ENCODE data around the gene AGR2. TPM values are rescaled to one million over a fixed set of nuclear protein-coding genes. Genes with fewer than 3 reads are reported as not detected.

AGR2 gene
- total RNA-seq (2021; ENCODE audit: unreplicated experiment) = 0.93 TPM
- not detected in 2 replicates for polyA plus RNA-seq (2012)
- Bru-seq, nascent RNA = percentile 17 among the genes with signal in this experiment
- BruChase-seq, experiment 1, labeled RNA remaining after a 6-hour chase = percentile 23 among the genes with signal in this experiment
- percentile 18 among the genes with signal in this experiment for BruChase-seq, experiment 2, labeled RNA remaining after a 2-hour chase
- long read RNA-seq = 0 reads

DNA sequence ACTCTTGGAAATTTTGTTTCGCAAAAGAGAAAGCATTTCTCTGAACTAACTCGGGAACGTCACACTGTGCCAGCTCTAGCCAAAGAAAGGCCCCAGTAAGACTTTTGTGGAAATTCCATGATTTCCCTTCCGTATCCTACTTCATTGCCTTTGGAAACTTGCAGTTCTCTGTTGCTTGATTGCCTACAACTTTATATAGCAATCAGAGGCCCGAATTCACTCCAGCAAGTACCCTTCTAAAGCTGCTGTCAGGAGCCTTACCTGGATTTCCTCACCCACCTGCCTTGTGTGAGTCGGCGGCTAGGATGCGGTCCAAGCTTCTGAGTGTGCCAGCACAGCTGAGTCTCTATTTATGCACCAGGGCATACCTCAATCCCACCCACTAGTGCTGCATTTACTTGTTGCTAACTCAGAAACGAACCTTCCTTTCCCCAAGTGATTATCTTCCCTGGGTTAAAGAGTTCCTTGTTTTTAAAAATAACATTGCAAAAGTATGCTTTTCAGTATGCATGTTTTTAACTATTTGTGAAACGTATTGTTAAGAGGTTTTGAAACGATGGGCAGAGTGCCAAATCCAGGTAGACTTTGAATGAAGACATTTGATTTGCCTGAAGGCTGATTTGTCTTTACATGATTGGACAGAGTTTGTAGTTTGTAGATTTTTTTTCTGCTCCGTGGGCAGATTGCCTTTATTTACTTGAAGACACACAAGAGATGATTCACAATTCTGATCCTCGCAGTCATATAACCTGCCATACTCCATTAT is at the start of gene AGR2:
TSS of gene AGR2 (minus strand) at position 326 of the 766 bp plus-strand sequence. CDS start 3,203 bp downstream, outside the sequence.
- no peak for TF ChIP-seq ZFX (IDR thresholded peaks at IDR 0.05)
- no peak for TF ChIP-seq TCF7L2 (IDR thresholded peaks at IDR 0.05; ENCODE audit: borderline replicate concordance, extremely low read depth, insufficient read depth, insufficient read length)
- TF ChIP-seq EZH2phosphoT487 (IDR thresholded peaks at IDR 0.05; ENCODE audit: borderline replicate concordance) = no peak
- no peak for TF ChIP-seq EGR1 (IDR thresholded peaks at IDR 0.05; ENCODE audit: low read depth)
- no peak for TF ChIP-seq SRF (IDR thresholded peaks at IDR 0.05; ENCODE audit: low read depth)
- TF ChIP-seq, protein P1, sequence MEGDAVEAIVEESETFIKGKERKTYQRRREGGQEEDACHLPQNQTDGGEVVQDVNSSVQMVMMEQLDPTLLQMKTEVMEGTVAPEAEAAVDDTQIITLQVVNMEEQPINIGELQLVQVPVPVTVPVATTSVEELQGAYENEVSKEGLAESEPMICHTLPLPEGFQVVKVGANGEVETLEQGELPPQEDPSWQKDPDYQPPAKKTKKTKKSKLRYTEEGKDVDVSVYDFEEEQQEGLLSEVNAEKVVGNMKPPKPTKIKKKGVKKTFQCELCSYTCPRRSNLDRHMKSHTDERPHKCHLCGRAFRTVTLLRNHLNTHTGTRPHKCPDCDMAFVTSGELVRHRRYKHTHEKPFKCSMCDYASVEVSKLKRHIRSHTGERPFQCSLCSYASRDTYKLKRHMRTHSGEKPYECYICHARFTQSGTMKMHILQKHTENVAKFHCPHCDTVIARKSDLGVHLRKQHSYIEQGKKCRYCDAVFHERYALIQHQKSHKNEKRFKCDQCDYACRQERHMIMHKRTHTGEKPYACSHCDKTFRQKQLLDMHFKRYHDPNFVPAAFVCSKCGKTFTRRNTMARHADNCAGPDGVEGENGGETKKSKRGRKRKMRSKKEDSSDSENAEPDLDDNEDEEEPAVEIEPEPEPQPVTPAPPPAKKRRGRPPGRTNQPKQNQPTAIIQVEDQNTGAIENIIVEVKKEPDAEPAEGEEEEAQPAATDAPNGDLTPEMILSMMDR (IDR thresholded peaks at IDR 0.05 in 2 of 3, conservative IDR thresholded peaks at IDR 0.05 in 1 of 3; ENCODE audit: borderline replicate concordance in 1 of 3, insufficient read depth in 1 of 3, low read depth in 2 of 3, low read length in 2 of 3) = no peak
- TF ChIP-seq EZH2 (IDR thresholded peaks at IDR 0.05) = no peak
- no peak for TF ChIP-seq SIN3A (IDR thresholded peaks at IDR 0.05; ENCODE audit: low read depth)
- no peak for TF ChIP-seq POLR2AphosphoS5 (IDR thresholded peaks at IDR 0.05; ENCODE audit: low read depth, low read length)
- no peak for TF ChIP-seq FOSL1 (IDR thresholded peaks at IDR 0.05; ENCODE audit: low read depth)
- TF ChIP-seq, protein P2, sequence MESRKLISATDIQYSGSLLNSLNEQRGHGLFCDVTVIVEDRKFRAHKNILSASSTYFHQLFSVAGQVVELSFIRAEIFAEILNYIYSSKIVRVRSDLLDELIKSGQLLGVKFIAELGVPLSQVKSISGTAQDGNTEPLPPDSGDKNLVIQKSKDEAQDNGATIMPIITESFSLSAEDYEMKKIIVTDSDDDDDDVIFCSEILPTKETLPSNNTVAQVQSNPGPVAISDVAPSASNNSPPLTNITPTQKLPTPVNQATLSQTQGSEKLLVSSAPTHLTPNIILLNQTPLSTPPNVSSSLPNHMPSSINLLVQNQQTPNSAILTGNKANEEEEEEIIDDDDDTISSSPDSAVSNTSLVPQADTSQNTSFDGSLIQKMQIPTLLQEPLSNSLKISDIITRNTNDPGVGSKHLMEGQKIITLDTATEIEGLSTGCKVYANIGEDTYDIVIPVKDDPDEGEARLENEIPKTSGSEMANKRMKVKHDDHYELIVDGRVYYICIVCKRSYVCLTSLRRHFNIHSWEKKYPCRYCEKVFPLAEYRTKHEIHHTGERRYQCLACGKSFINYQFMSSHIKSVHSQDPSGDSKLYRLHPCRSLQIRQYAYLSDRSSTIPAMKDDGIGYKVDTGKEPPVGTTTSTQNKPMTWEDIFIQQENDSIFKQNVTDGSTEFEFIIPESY (IDR thresholded peaks at IDR 0.05; ENCODE audit: extremely low read depth, insufficient replicate concordance, low read length) = no peak
- TF ChIP-seq POLR2A (IDR thresholded peaks at IDR 0.05; ENCODE audit: borderline replicate concordance, extremely low read depth, insufficient read depth, insufficient read length) = no peak
- TF ChIP-seq, protein P3, sequence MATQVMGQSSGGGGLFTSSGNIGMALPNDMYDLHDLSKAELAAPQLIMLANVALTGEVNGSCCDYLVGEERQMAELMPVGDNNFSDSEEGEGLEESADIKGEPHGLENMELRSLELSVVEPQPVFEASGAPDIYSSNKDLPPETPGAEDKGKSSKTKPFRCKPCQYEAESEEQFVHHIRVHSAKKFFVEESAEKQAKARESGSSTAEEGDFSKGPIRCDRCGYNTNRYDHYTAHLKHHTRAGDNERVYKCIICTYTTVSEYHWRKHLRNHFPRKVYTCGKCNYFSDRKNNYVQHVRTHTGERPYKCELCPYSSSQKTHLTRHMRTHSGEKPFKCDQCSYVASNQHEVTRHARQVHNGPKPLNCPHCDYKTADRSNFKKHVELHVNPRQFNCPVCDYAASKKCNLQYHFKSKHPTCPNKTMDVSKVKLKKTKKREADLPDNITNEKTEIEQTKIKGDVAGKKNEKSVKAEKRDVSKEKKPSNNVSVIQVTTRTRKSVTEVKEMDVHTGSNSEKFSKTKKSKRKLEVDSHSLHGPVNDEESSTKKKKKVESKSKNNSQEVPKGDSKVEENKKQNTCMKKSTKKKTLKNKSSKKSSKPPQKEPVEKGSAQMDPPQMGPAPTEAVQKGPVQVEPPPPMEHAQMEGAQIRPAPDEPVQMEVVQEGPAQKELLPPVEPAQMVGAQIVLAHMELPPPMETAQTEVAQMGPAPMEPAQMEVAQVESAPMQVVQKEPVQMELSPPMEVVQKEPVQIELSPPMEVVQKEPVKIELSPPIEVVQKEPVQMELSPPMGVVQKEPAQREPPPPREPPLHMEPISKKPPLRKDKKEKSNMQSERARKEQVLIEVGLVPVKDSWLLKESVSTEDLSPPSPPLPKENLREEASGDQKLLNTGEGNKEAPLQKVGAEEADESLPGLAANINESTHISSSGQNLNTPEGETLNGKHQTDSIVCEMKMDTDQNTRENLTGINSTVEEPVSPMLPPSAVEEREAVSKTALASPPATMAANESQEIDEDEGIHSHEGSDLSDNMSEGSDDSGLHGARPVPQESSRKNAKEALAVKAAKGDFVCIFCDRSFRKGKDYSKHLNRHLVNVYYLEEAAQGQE (IDR thresholded peaks at IDR 0.05; ENCODE audit: low read depth) = no peak
- TF ChIP-seq CEBPB (IDR thresholded peaks at IDR 0.05; ENCODE audit: low read depth) = no peak
- H3K27me3 ChIP-seq (ENCODE audit: insufficient read depth, low read length) = no peaks in the 10 kb centered on the region
- RAD21 ChIA-PET (ENCODE audit: low non-redundant PET in 1 of 2, low total read pairs in 2 of 2, uncharacterized antibody in 2 of 2, unreplicated experiment in 2 of 2) = no interaction called here
- no peak within 1 kb of the TSS for H2AFZ ChIP-seq (ENCODE audit: low read depth, low read length, poor library complexity, severe bottlenecking)
- no peaks in the 10 kb centered on the region for H3K9me2 ChIP-seq (ENCODE audit: insufficient read depth)
- BruUV-seq (replicated peaks) = no TSS peak
- ATAC-seq = no peak
- CTCF ChIA-PET = no interaction called here
- DNase-seq (ENCODE audit: low read depth, low spot score) = no peak
- no peaks in the 10 kb centered on the region for H3K79me2 ChIP-seq (ENCODE audit: insufficient read depth, low read length)
- no peak within 1 kb of the TSS for H3K9ac ChIP-seq (ENCODE audit: low read length)
- no peaks in the 10 kb centered on the region for H3K36me3 ChIP-seq (ENCODE audit: control insufficient read depth in 1 of 2, insufficient read depth in 2 of 2, low read length in 2 of 2)
- H4K20me1 ChIP-seq (ENCODE audit: insufficient read depth) = no peaks in the 10 kb centered on the region
- no peak within 1 kb of the TSS for H3K27ac ChIP-seq (ENCODE audit: low read depth, low read length)
- H3K4me3 ChIP-seq (replicated peaks in 1 of 2; ENCODE audit: low read depth in 1 of 2, low read length in 2 of 2) = no peak within 1 kb of the TSS
- POLR2A ChIA-PET = no interaction called here
- H3K9me3 ChIP-seq (ENCODE audit: control insufficient read depth in 1 of 2, insufficient read depth in 1 of 2, low read depth in 1 of 2, low read length in 2 of 2) = no peaks in the 10 kb centered on the region
- intact Hi-C loops (cut with micrococcal nuclease) = no loop called here
- H3K4me1 ChIP-seq (ENCODE audit: control insufficient read depth in 1 of 2, insufficient read depth in 2 of 2, low read length in 2 of 2) = no peaks in the 10 kb centered on the region
- no peak within 1 kb of the TSS for H3K4me2 ChIP-seq (ENCODE audit: low read length)
